GM18505 (cell line): Measurements from ENCODE around the gene WAS.

Source experiments
- ATAC-seq: cut with Tn5 transposase; IDR thresholded peaks from one replicate; pipeline ENCODE4 v1.9.1; 2021; ENCODE audit not compliant: unreplicated experiment
- POLR2A ChIP-seq: IDR thresholded peaks from 4 replicates; pipeline ENCODE4 v1.6.1; 2011; ENCODE audit warnings: borderline replicate concordance; ENCODE audit not compliant: insufficient read depth, insufficient read length; ENCODE audit errors: extremely low read depth

The WAS gene

DNA sequence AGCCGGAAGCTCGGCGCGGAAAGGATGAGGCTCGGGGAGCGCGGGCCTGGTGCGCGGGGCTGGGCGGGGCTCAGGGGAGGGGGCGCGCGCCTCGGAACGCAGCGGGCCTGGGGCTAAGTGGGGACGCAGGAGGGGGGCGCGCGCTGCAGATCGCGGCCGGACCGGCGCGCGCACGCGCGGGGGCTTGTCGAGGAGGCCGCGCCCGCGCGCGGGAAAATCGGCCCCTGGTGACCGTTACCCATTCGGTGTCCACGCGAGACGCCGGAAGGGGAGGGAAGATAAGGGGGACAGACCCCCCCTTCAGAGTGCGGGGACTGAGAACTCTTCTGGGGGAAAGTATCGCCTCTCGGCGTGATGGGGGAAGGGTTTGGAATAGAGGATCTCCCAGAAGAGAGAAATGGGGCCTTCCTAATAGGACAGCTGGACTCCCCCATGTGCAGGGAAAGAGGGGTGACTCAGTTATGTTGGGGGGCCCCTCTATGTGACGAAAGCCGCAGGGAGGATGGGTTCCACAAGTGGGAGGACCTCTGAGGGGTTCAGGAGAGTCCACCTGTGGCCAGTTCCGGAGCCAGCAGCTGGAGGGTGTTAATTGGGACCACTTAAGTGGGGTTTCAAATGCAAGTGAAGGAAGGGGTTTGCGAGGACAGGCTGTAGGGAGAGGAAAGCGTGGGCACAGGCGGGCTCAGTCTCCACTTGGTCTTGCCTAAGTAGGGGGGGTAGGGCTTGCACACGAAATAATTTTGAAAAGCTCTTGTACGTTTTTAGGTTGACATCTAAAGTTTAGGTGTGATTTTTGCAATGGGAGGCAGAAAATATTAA lies 13.5 kb downstream of the WAS start:
- peak; percentile 21 for ATAC-seq
- no peak for TF ChIP-seq POLR2A

DNA sequence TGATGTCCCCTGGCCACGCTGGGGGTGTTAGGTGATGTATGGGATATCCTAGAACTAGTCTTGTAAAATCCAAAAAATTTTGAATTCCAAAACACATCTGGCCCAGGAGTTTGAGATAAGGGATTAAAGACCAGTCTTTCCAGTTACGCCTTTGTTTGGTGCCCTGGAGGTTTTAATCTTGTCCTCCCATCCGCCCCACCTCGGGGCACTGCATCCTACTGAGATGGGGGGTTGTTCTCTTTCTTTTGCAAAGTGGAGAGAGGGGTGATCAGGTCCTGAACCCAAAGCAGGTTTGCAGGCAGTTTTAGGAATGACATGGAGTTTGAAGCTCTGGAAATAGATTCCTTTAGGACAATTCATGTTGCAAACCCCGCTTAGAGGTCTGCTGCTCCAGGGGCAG lies 14.7 kb downstream of the WAS start:
- ATAC-seq, result no peak
- no peak for TF ChIP-seq POLR2A

DNA sequence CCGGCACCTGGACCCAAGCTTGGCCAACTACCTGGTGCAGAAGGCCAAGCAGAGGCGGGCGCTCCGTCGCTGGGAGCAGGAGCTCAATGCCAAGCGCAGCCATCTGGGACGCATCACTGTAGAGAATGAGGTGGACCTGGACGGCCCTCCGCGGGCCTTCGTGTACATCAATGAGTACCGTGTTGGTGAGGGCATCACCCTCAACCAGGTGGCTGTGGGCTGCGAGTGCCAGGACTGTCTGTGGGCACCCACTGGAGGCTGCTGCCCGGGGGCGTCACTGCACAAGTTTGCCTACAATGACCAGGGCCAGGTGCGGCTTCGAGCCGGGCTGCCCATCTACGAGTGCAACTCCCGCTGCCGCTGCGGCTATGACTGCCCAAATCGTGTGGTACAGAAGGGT lies 16.6 kb downstream of the WAS start:
- ATAC-seq, result no peak
- TF ChIP-seq POLR2A, result no peak

DNA sequence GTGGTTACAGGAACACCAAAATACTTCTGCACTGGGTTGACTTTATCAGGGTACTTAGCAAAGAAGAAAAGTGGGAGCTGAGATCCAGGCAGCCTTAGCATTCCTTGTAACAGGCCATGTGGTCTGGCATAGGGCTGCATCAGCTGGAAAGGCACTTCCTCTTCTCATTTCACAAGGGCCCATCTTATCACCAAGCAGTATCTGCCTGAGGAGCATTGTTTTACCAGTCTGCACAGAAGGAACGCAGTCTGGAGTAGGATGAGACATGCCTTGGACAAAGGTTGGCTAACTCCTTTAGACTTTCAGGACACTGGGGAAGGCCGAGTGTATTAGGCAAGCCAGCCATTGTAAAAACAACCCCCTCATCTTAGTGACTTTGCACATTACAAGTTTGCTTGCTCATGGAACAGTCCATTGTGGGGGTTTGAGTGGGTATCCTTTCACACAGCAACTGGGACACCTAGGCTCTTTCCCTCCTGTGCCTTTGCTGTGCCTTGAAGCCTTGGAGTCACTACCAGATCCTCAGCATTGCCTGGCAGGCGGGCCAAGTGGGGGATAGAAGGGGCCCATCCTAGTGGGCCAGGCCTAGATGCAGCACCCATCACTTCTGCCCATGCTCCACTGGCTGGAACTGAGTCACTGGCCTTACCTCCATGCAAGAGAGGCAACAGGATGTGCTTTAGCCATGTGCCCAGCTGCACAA lies 17.5 kb downstream of the WAS start:
- no peak for ATAC-seq
- no peak for TF ChIP-seq POLR2A

DNA sequence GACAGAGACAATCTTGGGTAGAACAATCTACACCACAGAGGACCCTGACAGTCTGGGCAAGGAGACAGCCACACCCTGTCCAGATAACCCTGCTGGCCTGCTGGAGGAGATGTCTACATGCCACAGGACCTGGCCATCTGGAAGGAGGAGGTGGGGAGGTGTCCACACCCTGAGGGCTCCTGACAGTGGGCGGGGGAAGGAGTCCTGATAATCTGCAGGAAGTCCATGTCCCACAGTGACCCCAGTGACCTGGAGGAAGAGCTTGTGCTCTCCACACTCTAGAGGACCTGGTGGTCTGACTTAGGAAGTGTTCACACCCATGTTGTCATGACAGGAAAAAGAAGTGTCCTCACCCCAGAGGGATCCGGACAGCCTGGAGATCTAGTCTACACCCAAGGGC lies 18.4 kb downstream of the WAS start:
- no peak for ATAC-seq

DNA sequence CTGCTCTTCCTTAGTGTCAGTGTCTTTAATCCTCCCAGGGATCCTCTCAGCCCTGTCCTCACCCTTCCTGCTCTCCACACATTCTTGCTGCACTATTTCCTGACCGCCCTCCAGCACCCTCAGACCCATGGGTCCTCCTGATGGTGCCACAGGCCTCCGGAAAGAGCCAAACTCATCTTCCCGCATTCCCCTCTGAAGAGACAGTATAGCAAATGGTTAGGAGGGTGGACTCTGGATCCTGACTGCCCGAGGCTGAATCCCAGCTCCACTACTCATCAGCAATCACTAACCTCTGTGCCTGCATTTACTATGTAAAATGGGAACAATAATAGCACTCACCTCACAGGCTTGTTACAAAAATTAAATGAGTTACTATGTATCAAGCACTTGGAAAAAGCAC lies 19.1 kb downstream of the WAS start:
- no peak for ATAC-seq
- no peak for TF ChIP-seq POLR2A

More for the DNA sequence above, 18.4 kb downstream of the WAS start:
- no peak for TF ChIP-seq POLR2A

DNA sequence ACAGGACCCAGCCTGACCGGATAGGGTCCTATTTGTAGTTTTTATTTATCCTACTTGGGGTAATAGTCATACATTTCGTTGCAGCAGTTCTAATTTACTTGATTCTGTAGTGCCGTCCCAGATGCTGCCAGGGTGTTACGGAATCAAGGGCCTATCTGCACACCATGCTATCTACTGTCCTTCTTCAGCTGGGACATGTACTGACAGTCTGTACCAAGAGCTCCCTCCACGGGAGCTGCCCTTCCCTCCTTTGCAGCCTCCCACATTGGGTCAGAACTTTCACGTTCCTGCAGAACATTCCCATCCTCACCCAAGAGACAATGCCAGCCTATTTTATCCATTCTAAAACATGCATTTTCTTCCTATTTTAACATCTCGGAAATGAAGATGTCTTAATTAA lies 19.6 kb downstream of the WAS start:
- no peak for ATAC-seq
- no peak for TF ChIP-seq POLR2A

DNA sequence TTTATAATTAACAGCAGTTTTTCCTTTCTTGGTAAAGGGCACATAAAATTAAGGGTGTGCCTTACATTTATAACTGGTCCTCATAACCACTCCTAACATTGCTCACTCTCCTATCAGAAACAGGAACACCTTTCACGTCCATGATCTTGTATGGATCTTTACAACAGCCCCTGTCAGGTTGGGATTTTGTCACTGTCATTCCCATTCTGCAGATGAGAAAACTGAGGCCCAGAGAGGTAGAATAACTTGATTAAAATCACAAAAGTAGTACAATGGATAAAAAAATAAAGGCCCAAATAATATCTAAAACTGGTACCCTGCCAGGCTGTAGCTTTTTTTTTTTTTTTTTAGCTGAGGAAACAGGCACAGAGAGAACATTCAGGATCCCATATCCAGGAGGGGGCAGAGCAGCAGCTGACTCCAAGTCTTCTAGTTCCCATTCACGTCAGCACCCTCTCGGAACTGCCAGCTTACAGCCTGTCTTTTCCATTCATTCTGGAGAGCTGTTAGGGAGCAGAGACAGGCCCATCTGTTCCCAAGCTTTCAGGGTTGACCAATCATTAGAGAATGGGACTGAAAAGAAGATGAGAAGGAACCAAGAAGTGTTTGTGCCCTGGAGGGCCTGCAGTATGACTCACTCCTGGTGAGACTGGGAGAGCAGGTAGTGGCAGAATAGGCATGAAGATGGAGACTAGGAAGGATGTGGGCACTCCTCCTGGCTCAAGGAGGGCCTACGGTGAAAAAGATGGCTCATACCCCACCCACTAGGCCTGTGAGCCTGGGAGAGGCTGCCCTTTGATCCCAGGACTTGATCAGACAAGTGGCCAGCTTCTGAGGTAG lies 20.3 kb downstream of the WAS start:
- no peak for ATAC-seq
- TF ChIP-seq POLR2A, result no peak

DNA sequence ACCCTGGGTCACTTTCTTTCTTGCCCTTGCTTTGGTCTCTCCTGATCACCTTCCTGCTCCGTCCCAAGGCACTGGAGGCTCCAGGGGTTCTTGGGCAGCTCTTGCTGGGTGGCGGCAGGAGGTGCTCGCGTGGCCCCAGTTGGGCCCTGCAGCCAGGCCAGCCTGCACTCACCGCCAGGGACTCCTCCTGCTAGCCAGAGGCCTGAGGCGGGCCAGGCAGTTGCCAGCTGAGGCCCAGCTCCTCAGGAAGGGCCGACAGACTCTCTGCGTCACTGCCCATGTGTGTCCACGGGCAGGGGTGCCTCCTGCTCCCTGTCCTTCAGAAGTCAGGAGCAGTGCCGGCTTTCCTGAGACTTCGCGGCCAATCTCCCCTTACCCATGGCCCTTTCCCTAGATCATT lies 22.3 kb downstream of the WAS start:
- ATAC-seq, result no peak
- TF ChIP-seq POLR2A, result no peak

DNA sequence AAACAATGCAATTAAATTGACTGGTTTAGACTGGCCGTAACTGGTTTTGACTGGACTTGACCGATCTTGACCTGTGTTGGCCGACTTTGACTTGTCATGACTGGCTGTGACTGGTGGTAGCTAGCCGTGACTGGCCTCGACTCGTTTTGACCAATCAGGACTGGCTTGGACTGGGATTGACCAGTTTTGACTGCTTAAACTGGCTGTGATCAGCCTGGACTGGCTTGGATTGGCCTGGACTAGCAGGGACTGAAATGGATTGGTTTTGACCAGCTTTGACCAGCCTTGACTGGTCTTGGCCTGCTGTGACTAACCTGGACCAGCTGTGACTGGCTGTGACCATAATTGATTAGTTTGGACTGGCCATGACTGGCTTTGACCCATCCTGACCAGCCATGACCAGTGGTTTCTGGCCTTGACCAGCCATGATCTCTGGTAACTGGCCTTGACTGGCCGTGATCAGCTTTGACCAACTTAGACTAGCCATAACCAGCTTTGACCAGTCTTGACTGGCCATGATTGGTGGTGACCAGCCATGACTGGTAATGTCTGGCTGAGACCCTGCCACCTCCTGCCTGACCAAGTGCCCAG lies 26.0 kb downstream of the WAS start:
- TF ChIP-seq POLR2A, result no peak
- ATAC-seq, result no peak

DNA sequence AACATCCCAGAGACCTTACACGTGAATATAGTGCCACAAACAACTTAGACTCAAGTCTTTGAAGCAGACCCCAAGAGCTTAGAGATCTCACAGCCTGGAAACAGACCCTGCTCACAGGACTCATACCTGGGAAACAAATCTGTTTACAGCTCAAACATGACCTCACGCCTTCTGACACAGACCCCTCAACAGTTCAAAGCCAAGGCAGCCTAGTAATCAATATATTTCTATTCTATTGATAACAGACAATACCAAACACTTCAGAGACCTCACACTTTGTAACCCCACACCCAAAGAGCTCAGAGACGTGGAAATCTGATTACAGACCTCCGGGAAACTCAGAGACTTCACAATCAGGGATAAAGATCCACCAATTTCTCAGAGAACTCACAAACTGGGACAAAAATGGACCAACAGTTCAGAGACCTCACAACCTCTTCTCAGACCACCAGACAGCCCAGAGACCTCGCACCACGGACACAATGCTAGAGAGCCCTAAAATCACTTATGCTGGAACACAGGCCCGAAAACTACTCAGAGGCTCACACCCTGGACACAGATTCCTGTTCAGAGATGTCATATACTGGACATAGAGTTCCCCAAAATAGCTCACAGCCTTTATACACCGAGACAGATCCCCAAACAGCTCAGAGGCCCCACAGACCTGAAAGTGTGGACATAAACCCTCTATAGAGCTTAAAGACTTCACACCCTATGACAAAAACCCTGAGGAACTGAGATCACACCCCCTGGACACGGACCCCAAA lies 27.7 kb downstream of the WAS start:
- TF ChIP-seq POLR2A, result no peak
- no peak for ATAC-seq

DNA sequence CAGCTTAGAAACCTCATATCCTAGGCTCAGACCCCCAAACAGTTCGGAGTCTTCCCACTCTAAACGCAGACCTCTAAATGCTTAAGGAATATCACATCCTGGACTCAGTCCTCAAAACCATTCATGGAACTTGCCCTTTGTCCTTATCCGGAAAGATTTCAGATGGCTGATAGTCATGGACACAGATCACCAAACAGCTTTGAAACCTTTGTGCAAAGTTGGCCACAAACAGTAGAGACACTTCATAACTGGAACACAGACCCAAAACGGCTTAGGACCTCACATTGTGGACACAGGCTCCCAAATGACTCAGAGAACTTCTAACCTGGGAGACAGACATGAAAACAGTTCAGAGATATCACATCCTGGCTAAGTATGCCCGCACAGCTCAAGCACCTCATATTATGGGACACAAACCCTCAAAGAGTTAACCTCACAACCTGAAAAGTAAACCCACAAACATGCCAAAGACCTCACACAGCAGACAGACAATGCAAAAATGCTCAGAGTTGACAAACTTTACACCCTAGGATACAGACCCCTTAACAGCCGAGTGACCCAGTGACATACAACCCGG lies 28.4 kb downstream of the WAS start:
- no peak for TF ChIP-seq POLR2A
- no peak for ATAC-seq

DNA sequence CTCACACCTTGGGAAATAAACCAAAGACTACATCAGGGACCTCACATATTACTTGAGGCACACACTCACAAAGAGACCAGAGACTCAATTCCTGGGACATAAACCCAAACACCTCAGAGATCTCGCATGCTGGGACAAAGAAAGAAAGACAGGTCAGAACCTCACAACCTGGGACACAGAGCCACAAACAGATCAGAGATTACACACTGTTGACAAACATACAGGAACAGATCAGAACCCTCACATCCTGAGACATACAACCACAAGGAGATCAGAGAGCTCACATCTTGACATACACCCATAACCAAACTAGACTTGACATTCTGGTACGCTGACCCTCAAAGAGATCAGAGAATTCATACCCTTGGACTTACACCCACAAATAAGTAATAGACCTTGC lies 30.2 kb downstream of the WAS start:
- TF ChIP-seq POLR2A, result no peak
- ATAC-seq, result no peak

DNA sequence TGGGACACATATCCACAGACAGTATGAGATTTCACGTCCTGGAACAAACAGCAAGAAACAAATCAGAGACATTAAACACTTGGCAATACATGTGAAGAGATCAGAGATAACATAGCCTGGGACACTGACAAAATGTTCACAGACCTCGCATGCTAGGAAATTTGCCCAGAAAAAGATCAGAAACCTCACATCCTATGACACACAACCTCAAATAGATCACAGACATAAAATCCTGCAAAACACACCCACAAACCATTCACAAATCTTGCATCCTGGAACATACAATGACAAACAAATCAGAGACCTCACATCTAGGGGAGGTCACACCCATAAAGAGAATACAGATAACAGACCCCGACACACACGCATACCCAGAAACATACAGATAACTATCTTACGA lies 31.0 kb downstream of the WAS start:
- no peak for TF ChIP-seq POLR2A
- ATAC-seq, result no peak
